HepG2 (cell line): ENCODE results near the gene ALDH2. TPM values are rescaled to one million over a fixed set of nuclear protein-coding genes. Genes with fewer than 3 reads are reported as not detected.
A peak's percentile ranks its signal among the peaks of the same experiment; 100 is the strongest.

Experiments used
- ARID5B ChIP-seq: IDR thresholded peaks from 2 replicates; pipeline ENCODE4 v1.4.0; 2020; ENCODE audit warnings: mild to moderate bottlenecking, missing genetic modification reagents
- CENPBD1 ChIP-seq: sonication (generic); formaldehyde crosslinking; IDR thresholded peaks from 2 replicates; pipeline ENCODE4 v1.8.0; 2022; ENCODE audit warnings: missing genetic modification reagents, low read depth, mild to moderate bottlenecking, borderline replicate concordance
- MTA1 ChIP-seq: sonication (generic); formaldehyde crosslinking; IDR thresholded peaks from 2 replicates; pipeline ENCODE4 v1.4.0; 2020; ENCODE audit warnings: missing genetic modification reagents, mild to moderate bottlenecking, borderline replicate concordance
- RBM22 ChIP-seq: fragments of 200-400 bp; formaldehyde crosslinking; optimal IDR thresholded peaks from 2 replicates; pipeline ENCODE3; 2017; ENCODE audit warnings: mild to moderate bottlenecking, low read length, moderate library complexity
- SNAI1 ChIP-seq: sonication (generic); formaldehyde crosslinking; IDR thresholded peaks from 2 replicates; pipeline ENCODE4 v1.5.0; 2020; ENCODE audit warnings: mild to moderate bottlenecking, missing genetic modification reagents, borderline replicate concordance
- ZBTB42 ChIP-seq: sonication (generic); formaldehyde crosslinking; IDR thresholded peaks from 2 replicates; pipeline ENCODE4 v1.5.0; 2020; ENCODE audit warnings: mild to moderate bottlenecking, missing genetic modification reagents
- ZFP82 ChIP-seq: sonication (generic); formaldehyde crosslinking; IDR thresholded peaks from 2 replicates; pipeline ENCODE4 v1.5.1; 2020; ENCODE audit warnings: mild to moderate bottlenecking, missing genetic modification reagents, borderline replicate concordance
- ZNF224 ChIP-seq: sonication (generic); formaldehyde crosslinking; IDR thresholded peaks from 2 replicates; pipeline ENCODE4 v1.5.0; 2020; ENCODE audit warnings: mild to moderate bottlenecking, missing genetic modification reagents
- ZNF234 ChIP-seq: sonication (generic); formaldehyde crosslinking; conservative IDR thresholded peaks from 2 replicates; pipeline ENCODE4 v1.5.1; 2020; ENCODE audit warnings: mild to moderate bottlenecking, missing genetic modification reagents
- ZNF567 ChIP-seq: sonication (generic); formaldehyde crosslinking; IDR thresholded peaks from 2 replicates; pipeline ENCODE4 v1.8.1; 2023; ENCODE audit warnings: mild to moderate bottlenecking, missing genetic modification reagents, borderline replicate concordance
- ZNF724P ChIP-seq: sonication (generic); formaldehyde crosslinking; IDR thresholded peaks from 2 replicates; pipeline ENCODE4 v1.8.0; 2022; ENCODE audit warnings: missing genetic modification reagents, borderline replicate concordance
- ZNF788 ChIP-seq: sonication (generic); formaldehyde crosslinking; IDR thresholded peaks from 2 replicates; pipeline ENCODE4 v1.5.0; 2020; ENCODE audit warnings: mild to moderate bottlenecking, missing genetic modification reagents, borderline replicate concordance
- polyA plus RNA-seq, 8 experiments: library from polyadenylated mRNA; depleted of rRNA in 3 of 8; stranded (reverse) in 7 of 8; unstranded in 1 of 8; fragments of >200 nt; fragmentation: Illumina TruSeq in 4 of 8; extraction: Trizol in 4 of 8; gene quantifications; 2 replicates each; pipeline versions ENCODE4 v1.2.1 to v1.2.3, GENCODE V29; 2011 to 2016; ENCODE audit warnings: low read depth in 4 of 8, missing spikeins in 1 of 8, mixed read lengths in 1 of 8; ENCODE audit not compliant: insufficient read depth in 1 of 8
- total RNA-seq, 5 experiments: library from RNA; depleted of rRNA; stranded (reverse); fragments of >200 nt; fragmentation: Illumina TruSeq; extraction: Trizol; gene quantifications; 2 replicates each; pipeline ENCODE4 v1.2.3, GENCODE V29; 2016; ENCODE audit warnings: low read depth in 1 of 5
- TF ChIP-seq, protein P1 (sequence below): sonication (generic); formaldehyde crosslinking; IDR thresholded peaks from 2 replicates; pipeline ENCODE4 v1.5.1; 2020; ENCODE audit warnings: mild to moderate bottlenecking, missing genetic modification reagents
- TF ChIP-seq, protein P2 (sequence below): sonication (generic); formaldehyde crosslinking; IDR thresholded peaks from 2 replicates; pipeline ENCODE4 v1.4.0; 2020; ENCODE audit warnings: missing genetic modification reagents, mild to moderate bottlenecking, borderline replicate concordance
- TF ChIP-seq, protein P3 (sequence below): conservative IDR thresholded peaks from 2 replicates; pipeline ENCODE4 v1.6.1; 2018; ENCODE audit warnings: missing genetic modification reagents

ALDH2 gene
- total and polyA plus RNA-seq, 2 of the 13 experiments (the other 11 are each of a cell fraction or from before 2014, with no cell fraction given), result 78.8 to 103 TPM

DNA sequence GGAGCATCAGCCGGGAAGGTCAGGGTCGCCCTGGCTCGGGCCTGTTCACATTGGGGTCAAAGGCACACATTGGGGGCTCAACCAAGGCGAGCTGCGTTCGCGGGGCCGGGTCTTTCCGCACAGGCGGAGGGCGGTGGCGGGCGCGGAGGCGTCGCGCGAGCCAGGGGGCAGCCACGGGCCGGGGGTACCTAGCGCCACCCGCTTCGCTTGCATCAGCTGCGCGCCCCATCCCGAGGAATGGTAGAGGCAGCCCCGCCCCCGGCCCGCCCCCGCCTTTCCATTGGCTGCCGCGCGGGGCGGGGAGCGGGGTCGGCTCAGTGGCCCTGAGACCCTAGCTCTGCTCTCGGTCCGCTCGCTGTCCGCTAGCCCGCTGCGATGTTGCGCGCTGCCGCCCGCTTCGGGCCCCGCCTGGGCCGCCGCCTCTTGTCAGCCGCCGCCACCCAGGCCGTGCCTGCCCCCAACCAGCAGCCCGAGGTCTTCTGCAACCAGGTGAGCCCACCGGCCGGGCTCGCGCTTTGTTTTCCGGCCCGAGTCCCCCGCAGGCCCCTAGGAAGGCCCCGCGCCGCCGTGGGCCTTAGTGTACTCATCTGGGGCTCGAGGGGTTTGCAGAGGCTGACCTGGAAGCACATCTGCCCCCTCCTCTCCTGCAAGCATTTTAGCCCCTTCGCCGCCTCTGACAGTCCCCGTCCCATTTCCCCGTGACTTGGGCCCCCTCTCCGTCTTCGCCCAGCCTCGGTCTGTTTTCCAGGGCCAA is at the start of gene ALDH2 (continued):
- TF ChIP-seq, protein P1, sequence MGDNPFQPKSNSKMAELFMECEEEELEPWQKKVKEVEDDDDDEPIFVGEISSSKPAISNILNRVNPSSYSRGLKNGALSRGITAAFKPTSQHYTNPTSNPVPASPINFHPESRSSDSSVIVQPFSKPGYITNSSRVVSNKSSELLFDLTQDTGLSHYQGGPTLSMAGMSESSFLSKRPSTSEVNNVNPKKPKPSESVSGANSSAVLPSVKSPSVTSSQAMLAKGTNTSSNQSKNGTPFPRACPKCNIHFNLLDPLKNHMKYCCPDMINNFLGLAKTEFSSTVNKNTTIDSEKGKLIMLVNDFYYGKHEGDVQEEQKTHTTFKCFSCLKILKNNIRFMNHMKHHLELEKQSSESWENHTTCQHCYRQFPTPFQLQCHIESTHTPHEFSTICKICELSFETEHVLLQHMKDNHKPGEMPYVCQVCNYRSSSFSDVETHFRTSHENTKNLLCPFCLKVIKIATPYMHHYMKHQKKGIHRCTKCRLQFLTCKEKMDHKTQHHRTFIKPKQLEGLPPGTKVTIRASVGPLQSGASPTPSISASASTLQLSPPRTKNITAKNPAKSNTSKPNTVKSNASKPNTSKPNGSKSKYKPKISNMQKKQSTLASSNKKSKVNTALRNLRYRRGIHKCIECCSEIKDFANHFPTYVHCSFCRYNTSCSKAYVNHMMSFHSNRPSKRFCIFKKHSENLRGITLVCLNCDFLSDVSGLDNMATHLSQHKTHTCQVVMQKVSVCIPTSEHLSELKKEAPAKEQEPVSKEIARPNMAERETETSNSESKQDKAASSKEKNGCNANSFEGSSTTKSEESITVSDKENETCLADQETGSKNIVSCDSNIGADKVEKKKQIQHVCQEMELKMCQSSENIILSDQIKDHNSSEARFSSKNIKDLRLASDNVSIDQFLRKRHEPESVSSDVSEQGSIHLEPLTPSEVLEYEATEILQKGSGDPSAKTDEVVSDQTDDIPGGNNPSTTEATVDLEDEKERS (CRISPR knock-in tag), result no peak
- TF ChIP-seq SNAI1 (CRISPR knock-in tag) (0 out of 2 replicates have a peak, but pooled peaks have one; percentile 79), ARID5B (CRISPR knock-in tag) (peak; percentile 57; the same call in 1 of the 2 replicates), ZNF788 (CRISPR knock-in tag) (no peak), ZNF567 (CRISPR knock-in tag) (no peak), ZNF224 (CRISPR knock-in tag) (no peak; the same call in 1 of the 2 replicates), ZNF724P (CRISPR knock-in tag) (peak; percentile 67; the same call in 1 of the 2 replicates), MTA1 (CRISPR knock-in tag) (no peak; the same call in 1 of the 2 replicates), ZBTB42 (CRISPR knock-in tag) (no peak), CENPBD1 (CRISPR knock-in tag) (no peak), RBM22 (no peak), ZFP82 (CRISPR knock-in tag) (no peak), ZNF234 (CRISPR knock-in tag) (no peak)
- TF ChIP-seq, protein P2, sequence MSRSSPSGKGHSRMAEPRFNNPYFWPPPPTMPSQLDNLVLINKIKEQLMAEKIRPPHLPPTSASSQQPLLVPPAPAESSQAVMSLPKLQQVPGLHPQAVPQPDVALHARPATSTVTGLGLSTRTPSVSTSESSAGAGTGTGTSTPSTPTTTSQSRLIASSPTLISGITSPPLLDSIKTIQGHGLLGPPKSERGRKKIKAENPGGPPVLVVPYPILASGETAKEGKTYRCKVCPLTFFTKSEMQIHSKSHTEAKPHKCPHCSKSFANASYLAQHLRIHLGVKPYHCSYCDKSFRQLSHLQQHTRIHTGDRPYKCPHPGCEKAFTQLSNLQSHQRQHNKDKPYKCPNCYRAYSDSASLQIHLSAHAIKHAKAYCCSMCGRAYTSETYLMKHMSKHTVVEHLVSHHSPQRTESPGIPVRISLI (CRISPR knock-in tag), result no peak
- TF ChIP-seq, protein P3, sequence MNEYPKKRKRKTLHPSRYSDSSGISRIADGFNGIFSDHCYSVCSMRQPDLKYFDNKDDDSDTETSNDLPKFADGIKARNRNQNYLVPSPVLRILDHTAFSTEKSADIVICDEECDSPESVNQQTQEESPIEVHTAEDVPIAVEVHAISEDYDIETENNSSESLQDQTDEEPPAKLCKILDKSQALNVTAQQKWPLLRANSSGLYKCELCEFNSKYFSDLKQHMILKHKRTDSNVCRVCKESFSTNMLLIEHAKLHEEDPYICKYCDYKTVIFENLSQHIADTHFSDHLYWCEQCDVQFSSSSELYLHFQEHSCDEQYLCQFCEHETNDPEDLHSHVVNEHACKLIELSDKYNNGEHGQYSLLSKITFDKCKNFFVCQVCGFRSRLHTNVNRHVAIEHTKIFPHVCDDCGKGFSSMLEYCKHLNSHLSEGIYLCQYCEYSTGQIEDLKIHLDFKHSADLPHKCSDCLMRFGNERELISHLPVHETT (CRISPR knock-in tag), result no peak
